ENCODE measurements around the gene KRTAP2-2.

Gene KRTAP2-2

GRCh38 chr17:41082626-41083025 is 27.6 kb upstream of the KRTAP2-2 start:
- TF ChIP-seq, protein P1, sequence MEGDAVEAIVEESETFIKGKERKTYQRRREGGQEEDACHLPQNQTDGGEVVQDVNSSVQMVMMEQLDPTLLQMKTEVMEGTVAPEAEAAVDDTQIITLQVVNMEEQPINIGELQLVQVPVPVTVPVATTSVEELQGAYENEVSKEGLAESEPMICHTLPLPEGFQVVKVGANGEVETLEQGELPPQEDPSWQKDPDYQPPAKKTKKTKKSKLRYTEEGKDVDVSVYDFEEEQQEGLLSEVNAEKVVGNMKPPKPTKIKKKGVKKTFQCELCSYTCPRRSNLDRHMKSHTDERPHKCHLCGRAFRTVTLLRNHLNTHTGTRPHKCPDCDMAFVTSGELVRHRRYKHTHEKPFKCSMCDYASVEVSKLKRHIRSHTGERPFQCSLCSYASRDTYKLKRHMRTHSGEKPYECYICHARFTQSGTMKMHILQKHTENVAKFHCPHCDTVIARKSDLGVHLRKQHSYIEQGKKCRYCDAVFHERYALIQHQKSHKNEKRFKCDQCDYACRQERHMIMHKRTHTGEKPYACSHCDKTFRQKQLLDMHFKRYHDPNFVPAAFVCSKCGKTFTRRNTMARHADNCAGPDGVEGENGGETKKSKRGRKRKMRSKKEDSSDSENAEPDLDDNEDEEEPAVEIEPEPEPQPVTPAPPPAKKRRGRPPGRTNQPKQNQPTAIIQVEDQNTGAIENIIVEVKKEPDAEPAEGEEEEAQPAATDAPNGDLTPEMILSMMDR (IDR thresholded peaks at IDR 0.05; ENCODE audit: borderline replicate concordance, insufficient read depth, low read depth, low read length), result no peak

GRCh38 chr17:41076788-41077187 is 21.8 kb upstream of the KRTAP2-2 start:
- no peak overlapping the region for H3K4me3 ChIP-seq (ENCODE audit: low read depth, low read length)
- TF ChIP-seq, protein P1 (IDR thresholded peaks at IDR 0.05; ENCODE audit: borderline replicate concordance, insufficient read depth, low read depth, low read length), result no peak

More at GRCh38 chr17:41082626-41083025, 27.6 kb upstream of the KRTAP2-2 start:
- H3K4me3 ChIP-seq (ENCODE audit: low read depth, low read length), result no peak overlapping the region

DNA sequence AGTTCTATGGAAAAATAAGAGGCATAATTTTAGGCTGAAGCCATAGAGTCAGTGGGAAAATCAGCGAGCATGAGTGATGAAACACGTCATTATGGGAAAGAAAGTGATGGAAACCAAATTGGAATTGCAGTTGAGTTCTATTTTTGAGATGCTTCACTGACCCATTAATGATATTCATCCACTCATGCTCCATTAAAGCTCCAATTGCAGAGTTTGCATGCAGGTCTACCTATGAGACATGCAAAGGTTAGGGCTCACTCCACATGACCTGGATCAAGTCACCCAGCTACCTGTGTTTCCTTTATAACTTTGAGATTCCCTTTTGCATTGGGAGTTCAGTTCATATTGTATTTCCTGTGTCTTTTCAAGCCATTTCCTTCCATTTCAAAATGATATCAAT is 18.6 kb upstream of the KRTAP2-2 start:
- TF ChIP-seq, protein P1 (IDR thresholded peaks at IDR 0.05; ENCODE audit: borderline replicate concordance, insufficient read depth, low read depth, low read length), result no peak
- no peak overlapping the region for H3K4me3 ChIP-seq (ENCODE audit: low read depth, low read length)

DNA sequence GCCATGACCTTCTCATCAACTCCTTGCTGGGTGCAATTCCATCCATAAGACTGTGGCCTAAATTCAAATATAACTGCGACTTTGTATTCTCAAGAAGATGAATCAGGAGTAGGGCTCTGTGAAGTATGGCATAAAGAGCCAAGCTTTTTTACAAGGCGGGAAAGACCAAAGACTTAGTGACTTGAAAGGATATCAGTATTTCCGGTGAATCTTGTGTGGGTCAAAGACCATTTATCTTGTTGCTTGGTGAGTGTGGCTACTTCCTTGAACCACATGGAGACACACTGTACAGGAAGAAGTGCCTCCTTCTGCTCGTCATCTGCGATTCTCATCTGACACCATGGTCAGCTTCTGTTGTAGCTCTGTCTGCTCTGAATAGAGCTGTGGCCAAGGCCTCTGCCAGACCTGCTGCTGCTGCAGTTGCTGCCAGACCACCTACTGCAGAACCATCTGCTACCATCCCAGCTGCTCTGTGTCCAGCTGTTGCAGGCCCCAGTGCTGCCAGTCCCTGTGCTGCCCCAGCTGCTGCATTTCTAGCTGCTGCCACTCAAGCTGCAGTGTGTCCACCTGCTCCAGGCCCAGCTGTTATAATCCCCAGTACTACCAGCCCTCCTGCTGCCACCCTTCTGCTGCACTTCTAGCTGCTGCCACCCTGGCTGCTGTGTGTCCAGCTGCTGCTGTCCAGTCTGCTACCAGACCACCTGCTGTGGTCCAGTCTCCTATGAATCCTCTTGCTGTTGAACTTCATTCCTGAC is 16.8 kb upstream of the KRTAP2-2 start:
- H3K4me3 ChIP-seq (ENCODE audit: low read depth, low read length), result no peak overlapping the region
- TF ChIP-seq, protein P1 (IDR thresholded peaks at IDR 0.05; ENCODE audit: borderline replicate concordance, insufficient read depth, low read depth, low read length), result no peak

GRCh38 chr17:41069031-41069430 is 14.0 kb upstream of the KRTAP2-2 start:
- TF ChIP-seq, protein P1 (IDR thresholded peaks at IDR 0.05; ENCODE audit: borderline replicate concordance, insufficient read depth, low read depth, low read length), result no peak

DNA sequence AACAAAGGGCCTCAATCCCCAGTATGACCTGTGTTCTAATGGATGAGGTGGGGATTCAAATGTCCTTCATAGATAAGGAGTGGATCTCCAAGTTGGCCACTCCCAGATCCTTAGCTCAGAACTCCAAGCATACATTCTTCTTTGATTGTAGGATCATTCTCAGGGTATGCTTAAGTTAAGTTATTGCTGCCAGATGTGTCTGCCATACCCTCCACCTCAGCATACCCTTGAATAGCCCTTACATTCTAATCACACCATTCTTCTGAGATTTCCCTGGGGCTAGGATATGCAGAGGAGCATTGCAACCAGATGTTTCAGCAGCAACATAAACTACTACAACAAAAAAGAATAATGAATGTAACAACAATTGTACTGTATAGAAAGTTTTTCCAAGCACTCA is 12.3 kb upstream of the KRTAP2-2 start:
- TF ChIP-seq, protein P1 (IDR thresholded peaks at IDR 0.05; ENCODE audit: borderline replicate concordance, insufficient read depth, low read depth, low read length), result no peak
- H3K4me3 ChIP-seq (ENCODE audit: low read depth, low read length), result no peak overlapping the region

More at GRCh38 chr17:41069031-41069430, 14.0 kb upstream of the KRTAP2-2 start:
- H3K4me3 ChIP-seq (ENCODE audit: low read depth, low read length), result no peak overlapping the region

Measured in GM12875 (cell line).